ENCODE data around the gene BACE2. TPM values are rescaled to one million over a fixed set of nuclear protein-coding genes. Genes with fewer than 3 reads are reported as not detected.

The BACE2 gene
- total and polyA plus RNA-seq, 2 of the 13 experiments (the other 11 are each of a cell fraction or from before 2014, with no cell fraction given), result 0.07 to 0.11 TPM

DNA sequence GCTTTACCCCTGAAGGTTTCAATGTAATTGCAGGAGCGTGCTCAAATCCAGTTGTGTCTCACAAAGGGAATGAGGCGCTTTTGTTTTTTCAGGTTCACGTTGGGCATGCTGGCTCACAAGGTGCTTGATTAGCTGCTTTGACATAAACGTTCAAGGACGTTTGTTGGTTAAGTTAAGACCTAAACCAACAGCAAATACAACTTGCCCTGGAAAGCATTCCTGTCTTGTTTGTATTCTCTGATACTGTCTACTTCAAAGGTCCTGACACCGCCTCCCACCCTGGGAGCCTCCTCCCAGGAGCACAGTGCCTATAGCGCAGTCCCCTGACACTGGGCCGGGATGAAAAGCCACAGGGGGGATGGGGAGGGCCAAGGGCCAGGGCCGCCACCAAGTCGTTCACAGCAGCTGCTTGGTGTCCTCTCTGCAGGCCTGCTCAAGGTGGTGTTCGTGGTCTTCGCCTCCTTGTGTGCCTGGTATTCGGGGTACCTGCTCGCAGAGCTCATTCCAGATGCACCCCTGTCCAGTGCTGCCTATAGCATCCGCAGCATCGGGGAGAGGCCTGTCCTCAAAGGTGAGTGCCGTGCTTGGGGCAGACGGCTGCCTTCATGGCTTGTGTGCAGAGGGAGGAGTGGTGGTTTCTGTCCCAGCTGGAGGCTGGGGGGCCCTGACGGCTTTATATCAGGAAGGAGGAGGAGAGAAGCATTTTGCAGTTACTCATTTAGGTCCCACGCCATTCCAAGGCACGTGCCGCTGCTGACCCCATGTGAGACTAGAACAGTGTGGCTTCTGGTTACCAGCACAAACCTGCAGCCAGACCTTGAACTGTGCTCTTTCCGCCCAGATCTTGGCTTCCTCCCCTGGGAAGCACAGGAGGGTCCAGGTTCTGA, 154.8 kb downstream of the BACE2 start (continued):
- TF ChIP-seq, protein P1, sequence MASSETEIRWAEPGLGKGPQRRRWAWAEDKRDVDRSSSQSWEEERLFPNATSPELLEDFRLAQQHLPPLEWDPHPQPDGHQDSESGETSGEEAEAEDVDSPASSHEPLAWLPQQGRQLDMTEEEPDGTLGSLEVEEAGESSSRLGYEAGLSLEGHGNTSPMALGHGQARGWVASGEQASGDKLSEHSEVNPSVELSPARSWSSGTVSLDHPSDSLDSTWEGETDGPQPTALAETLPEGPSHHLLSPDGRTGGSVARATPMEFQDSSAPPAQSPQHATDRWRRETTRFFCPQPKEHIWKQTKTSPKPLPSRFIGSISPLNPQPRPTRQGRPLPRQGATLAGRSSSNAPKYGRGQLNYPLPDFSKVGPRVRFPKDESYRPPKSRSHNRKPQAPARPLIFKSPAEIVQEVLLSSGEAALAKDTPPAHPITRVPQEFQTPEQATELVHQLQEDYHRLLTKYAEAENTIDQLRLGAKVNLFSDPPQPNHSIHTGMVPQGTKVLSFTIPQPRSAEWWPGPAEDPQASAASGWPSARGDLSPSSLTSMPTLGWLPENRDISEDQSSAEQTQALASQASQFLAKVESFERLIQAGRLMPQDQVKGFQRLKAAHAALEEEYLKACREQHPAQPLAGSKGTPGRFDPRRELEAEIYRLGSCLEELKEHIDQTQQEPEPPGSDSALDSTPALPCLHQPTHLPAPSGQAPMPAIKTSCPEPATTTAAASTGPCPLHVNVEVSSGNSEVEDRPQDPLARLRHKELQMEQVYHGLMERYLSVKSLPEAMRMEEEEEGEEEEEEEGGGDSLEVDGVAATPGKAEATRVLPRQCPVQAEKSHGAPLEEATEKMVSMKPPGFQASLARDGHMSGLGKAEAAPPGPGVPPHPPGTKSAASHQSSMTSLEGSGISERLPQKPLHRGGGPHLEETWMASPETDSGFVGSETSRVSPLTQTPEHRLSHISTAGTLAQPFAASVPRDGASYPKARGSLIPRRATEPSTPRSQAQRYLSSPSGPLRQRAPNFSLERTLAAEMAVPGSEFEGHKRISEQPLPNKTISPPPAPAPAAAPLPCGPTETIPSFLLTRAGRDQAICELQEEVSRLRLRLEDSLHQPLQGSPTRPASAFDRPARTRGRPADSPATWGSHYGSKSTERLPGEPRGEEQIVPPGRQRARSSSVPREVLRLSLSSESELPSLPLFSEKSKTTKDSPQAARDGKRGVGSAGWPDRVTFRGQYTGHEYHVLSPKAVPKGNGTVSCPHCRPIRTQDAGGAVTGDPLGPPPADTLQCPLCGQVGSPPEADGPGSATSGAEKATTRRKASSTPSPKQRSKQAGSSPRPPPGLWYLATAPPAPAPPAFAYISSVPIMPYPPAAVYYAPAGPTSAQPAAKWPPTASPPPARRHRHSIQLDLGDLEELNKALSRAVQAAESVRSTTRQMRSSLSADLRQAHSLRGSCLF (CRISPR knock-in tag; IDR thresholded peaks at IDR 0.05; ENCODE audit: borderline replicate concordance), result no peak
- TF ChIP-seq ATM (IDR thresholded peaks at IDR 0.05; ENCODE audit: borderline replicate concordance) (no peak), KDM3A (CRISPR knock-in tag; IDR thresholded peaks at IDR 0.05; ENCODE audit: low read depth) (peak; percentile 38; the same call in 1 of the 2 replicates), ZNF605 (CRISPR knock-in tag; IDR thresholded peaks at IDR 0.05) (no peak; the same call in 1 of the 2 replicates), ZNF672 (CRISPR knock-in tag; IDR thresholded peaks at IDR 0.05) (peak; percentile 83; the same call in 1 of the 2 replicates), ZNF775 (CRISPR knock-in tag; IDR thresholded peaks at IDR 0.05; ENCODE audit: borderline replicate concordance) (no peak), ZNF230 (CRISPR knock-in tag; IDR thresholded peaks at IDR 0.05) (0 out of 2 replicates have a peak, but pooled peaks have one; percentile 39), ARNT2 (CRISPR knock-in tag; IDR thresholded peaks at IDR 0.05; ENCODE audit: low read depth) (peak; percentile 53; the same call in 1 of the 2 replicates), ZNF644 (CRISPR knock-in tag; IDR thresholded peaks at IDR 0.05; ENCODE audit: low read depth) (no peak; the same call in 1 of the 2 replicates), TAF1 (CRISPR knock-in tag; IDR thresholded peaks at IDR 0.05) (peak; percentile 66), ZFX (CRISPR knock-in tag; IDR thresholded peaks at IDR 0.05; ENCODE audit: low read depth) (peak; percentile 84), NFIC (IDR thresholded peaks at IDR 0.05; ENCODE audit: low read length) (peak; percentile 69), ZNF235 (CRISPR knock-in tag; IDR thresholded peaks at IDR 0.05; ENCODE audit: borderline replicate concordance) (peak; percentile 87), HNRNPK (IDR thresholded peaks at IDR 0.05; ENCODE audit: low read depth, low read length, poor library complexity, severe bottlenecking) (no peak), NFE2 (CRISPR knock-in tag; IDR thresholded peaks at IDR 0.05) (no peak), SCMH1 (CRISPR knock-in tag; IDR thresholded peaks at IDR 0.05; ENCODE audit: borderline replicate concordance) (no peak)
- TF ChIP-seq, protein P2, sequence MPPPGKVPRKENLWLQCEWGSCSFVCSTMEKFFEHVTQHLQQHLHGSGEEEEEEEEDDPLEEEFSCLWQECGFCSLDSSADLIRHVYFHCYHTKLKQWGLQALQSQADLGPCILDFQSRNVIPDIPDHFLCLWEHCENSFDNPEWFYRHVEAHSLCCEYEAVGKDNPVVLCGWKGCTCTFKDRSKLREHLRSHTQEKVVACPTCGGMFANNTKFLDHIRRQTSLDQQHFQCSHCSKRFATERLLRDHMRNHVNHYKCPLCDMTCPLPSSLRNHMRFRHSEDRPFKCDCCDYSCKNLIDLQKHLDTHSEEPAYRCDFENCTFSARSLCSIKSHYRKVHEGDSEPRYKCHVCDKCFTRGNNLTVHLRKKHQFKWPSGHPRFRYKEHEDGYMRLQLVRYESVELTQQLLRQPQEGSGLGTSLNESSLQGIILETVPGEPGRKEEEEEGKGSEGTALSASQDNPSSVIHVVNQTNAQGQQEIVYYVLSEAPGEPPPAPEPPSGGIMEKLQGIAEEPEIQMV (CRISPR knock-in tag; IDR thresholded peaks at IDR 0.05; ENCODE audit: low read depth), result no peak
- TF ChIP-seq, protein P3, sequence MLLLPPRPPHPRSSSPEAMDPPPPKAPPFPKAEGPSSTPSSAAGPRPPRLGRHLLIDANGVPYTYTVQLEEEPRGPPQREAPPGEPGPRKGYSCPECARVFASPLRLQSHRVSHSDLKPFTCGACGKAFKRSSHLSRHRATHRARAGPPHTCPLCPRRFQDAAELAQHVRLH (CRISPR knock-in tag; IDR thresholded peaks at IDR 0.05; ENCODE audit: borderline replicate concordance, low read depth), result no peak; the same call in 1 of the 2 replicates
- TF ChIP-seq, protein P4, sequence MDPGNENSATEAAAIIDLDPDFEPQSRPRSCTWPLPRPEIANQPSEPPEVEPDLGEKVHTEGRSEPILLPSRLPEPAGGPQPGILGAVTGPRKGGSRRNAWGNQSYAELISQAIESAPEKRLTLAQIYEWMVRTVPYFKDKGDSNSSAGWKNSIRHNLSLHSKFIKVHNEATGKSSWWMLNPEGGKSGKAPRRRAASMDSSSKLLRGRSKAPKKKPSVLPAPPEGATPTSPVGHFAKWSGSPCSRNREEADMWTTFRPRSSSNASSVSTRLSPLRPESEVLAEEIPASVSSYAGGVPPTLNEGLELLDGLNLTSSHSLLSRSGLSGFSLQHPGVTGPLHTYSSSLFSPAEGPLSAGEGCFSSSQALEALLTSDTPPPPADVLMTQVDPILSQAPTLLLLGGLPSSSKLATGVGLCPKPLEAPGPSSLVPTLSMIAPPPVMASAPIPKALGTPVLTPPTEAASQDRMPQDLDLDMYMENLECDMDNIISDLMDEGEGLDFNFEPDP (CRISPR knock-in tag; conservative IDR thresholded peaks at IDR 0.05), result no peak
- TF ChIP-seq, protein P5, sequence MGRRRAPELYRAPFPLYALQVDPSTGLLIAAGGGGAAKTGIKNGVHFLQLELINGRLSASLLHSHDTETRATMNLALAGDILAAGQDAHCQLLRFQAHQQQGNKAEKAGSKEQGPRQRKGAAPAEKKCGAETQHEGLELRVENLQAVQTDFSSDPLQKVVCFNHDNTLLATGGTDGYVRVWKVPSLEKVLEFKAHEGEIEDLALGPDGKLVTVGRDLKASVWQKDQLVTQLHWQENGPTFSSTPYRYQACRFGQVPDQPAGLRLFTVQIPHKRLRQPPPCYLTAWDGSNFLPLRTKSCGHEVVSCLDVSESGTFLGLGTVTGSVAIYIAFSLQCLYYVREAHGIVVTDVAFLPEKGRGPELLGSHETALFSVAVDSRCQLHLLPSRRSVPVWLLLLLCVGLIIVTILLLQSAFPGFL (CRISPR knock-in tag; IDR thresholded peaks at IDR 0.05), result no peak
